CD14-positive monocyte (primary cell): ENCODE results near the gene MINPP1. TPM values are rescaled to one million over a fixed set of nuclear protein-coding genes. Genes with fewer than 3 reads are reported as not detected.

Experiments used
- DNase-seq, 3 donors: peaks; one replicate each; pipeline ENCODE4 v3.0.0-alpha.2; 2011 to 2022
- H2AFZ ChIP-seq: 2 replicates; pipeline ENCODE4 v1.6.0; 2012; ENCODE audit warnings: mild to moderate bottlenecking, low read depth, low read length, inconsistent platforms; ENCODE audit not compliant: insufficient read depth, poor library complexity, severe bottlenecking
- H3K27ac ChIP-seq, 2 donors: 1 replicate in 1 of 2; 2 replicates in 1 of 2; pipeline ENCODE4 v1.5.1; 2012 to 2013; ENCODE audit warnings: low read length in 2 of 2, control low read depth in 1 of 2, inconsistent platforms in 1 of 2, low read depth in 1 of 2, mild to moderate bottlenecking in 1 of 2
- H3K27me3 ChIP-seq, 2 donors: one replicate each; pipeline versions ENCODE4 v1.6.0 to v1.6.1; 2011 to 2013; ENCODE audit warnings: low read length in 2 of 2; ENCODE audit not compliant: control insufficient read depth in 2 of 2, insufficient read depth in 2 of 2
- H3K36me3 ChIP-seq, 2 donors: replicated peaks in 1 of 2; 1 replicate in 1 of 2; 2 replicates in 1 of 2; pipeline versions ENCODE4 v1.5.1 to v1.6.1; 2012 to 2013; ENCODE audit warnings: low read length in 2 of 2, control low read depth in 1 of 2, inconsistent platforms in 1 of 2, mild to moderate bottlenecking in 1 of 2; ENCODE audit not compliant: insufficient read depth in 2 of 2, control insufficient read depth in 1 of 2
- H3K4me1 ChIP-seq, 2 donors: 1 replicate in 1 of 2; 2 replicates in 1 of 2; pipeline versions ENCODE4 v1.5.1 to v1.6.1; 2012 to 2013; ENCODE audit warnings: low read length in 2 of 2, control low read depth in 1 of 2, inconsistent platforms in 1 of 2, mild to moderate bottlenecking in 1 of 2, moderate library complexity in 1 of 2; ENCODE audit not compliant: insufficient read depth in 2 of 2, control insufficient read depth in 1 of 2
- H3K4me2 ChIP-seq: replicated peaks from 2 replicates; pipeline ENCODE3; 2012; ENCODE audit warnings: low read length, moderate library complexity, mild to moderate bottlenecking; ENCODE audit not compliant: poor library complexity, severe bottlenecking; ENCODE audit errors: extremely low read depth
- H3K4me3 ChIP-seq, 3 experiments: fragments of 200-600 bp in 1 of 3; sonication (generic) in 1 of 3; replicated peaks in 1 of 3; 1 replicate in 2 of 3; 2 replicates in 1 of 3; pipeline ENCODE4 v1.5.1; 2011 to 2013; ENCODE audit warnings: low read length in 3 of 3, mild to moderate bottlenecking in 3 of 3, control low read depth in 2 of 3, low read depth in 2 of 3, inconsistent platforms in 1 of 3, moderate library complexity in 1 of 3
- H3K79me2 ChIP-seq: 2 replicates; pipeline ENCODE4 v1.6.0; 2012; ENCODE audit warnings: mild to moderate bottlenecking, control low read depth, inconsistent platforms, low read length, moderate library complexity; ENCODE audit not compliant: insufficient read depth
- H3K9ac ChIP-seq: 2 replicates; pipeline ENCODE4 v1.6.0; 2017; ENCODE audit warnings: low read length, mild to moderate bottlenecking; ENCODE audit not compliant: insufficient read depth, poor library complexity, severe bottlenecking
- H3K9me3 ChIP-seq, 2 donors: replicated peaks in 1 of 2; 1 replicate in 1 of 2; 2 replicates in 1 of 2; pipeline versions ENCODE4 v1.5.1 to v1.6.1; 2012 to 2013; ENCODE audit warnings: low read length in 2 of 2, control low read depth in 1 of 2; ENCODE audit not compliant: control insufficient read depth in 1 of 2, insufficient read depth in 1 of 2
- H4K20me1 ChIP-seq: 2 replicates; pipeline ENCODE4 v1.6.0; 2012; ENCODE audit warnings: mild to moderate bottlenecking, low read length, control low read depth, moderate library complexity; ENCODE audit not compliant: insufficient read depth
- H3K27ac Mint-ChIP-seq, 7 donors: one replicate each; pipeline ENCODE4 v1.8.0; 2020; ENCODE audit warnings: mild to moderate bottlenecking in 7 of 7, mixed read lengths in 7 of 7, moderate library complexity in 6 of 7, inconsistent platforms in 2 of 7
- H3K27me3 Mint-ChIP-seq, 3 donors: one replicate each; pipeline ENCODE4 v1.8.0; 2021 to 2022; ENCODE audit warnings: low read depth in 3 of 3, mild to moderate bottlenecking in 3 of 3, mixed read lengths in 3 of 3, moderate library complexity in 3 of 3, inconsistent platforms in 1 of 3
- H3K36me3 Mint-ChIP-seq, 2 donors: one replicate each; pipeline ENCODE4 v1.8.0; 2020; ENCODE audit warnings: mixed read lengths in 2 of 2, inconsistent platforms in 1 of 2, mild to moderate bottlenecking in 1 of 2
- H3K4me1 Mint-ChIP-seq: one replicate; pipeline ENCODE4 v1.8.0; 2020; ENCODE audit warnings: mild to moderate bottlenecking, mixed read lengths
- H3K4me3 Mint-ChIP-seq, 2 donors: one replicate each; pipeline ENCODE4 v1.8.0; 2020; ENCODE audit warnings: mild to moderate bottlenecking in 2 of 2, mixed read lengths in 2 of 2, moderate library complexity in 1 of 2
- H3K9me3 Mint-ChIP-seq, 7 donors: one replicate each; pipeline ENCODE4 v1.8.0; 2020 to 2022; ENCODE audit warnings: mixed read lengths in 7 of 7, mild to moderate bottlenecking in 6 of 7, moderate library complexity in 6 of 7, inconsistent platforms in 2 of 7
- CTCF ChIP-seq: fragments of 200-600 bp; IDR thresholded peaks from one replicate; pipeline ENCODE4 v1.8.0; 2022; ENCODE audit warnings: antibody characterized with exemption, mild to moderate bottlenecking
- WGBS: methylation state at CpG from one replicate; pipeline ENCODE4 v1.1.5; 2013; ENCODE audit warnings: missing lambda C conversion rate; ENCODE audit not compliant: insufficient coverage; 5-methylcytosine and 5-hydroxymethylcytosine counted together
- intact Hi-C, 2 donors: fragments of 100-400 bp; cut with micrococcal nuclease; formaldehyde crosslinking; loops; one replicate each; pipeline versions ENCODE4 v1.15.0 to v1.15.1; 2023
- polyA plus RNA-seq, 3 donors: library from polyadenylated mRNA; depleted of rRNA in 1 of 3; unstranded in 2 of 3; stranded (reverse) in 1 of 3; fragments of 300-500 nt in 2 of 3; fragments of >200 nt in 1 of 3; fragmentation: Illumina TruSeq in 2 of 3; gene quantifications; 1 replicate in 2 of 3; 2 replicates in 1 of 3; pipeline ENCODE4 v1.2.3, GENCODE V29; 2012 to 2021

MINPP1 gene
- polyA plus RNA-seq, 3 donors = 1.7 to 9.7 (median 9.0) TPM

- H3K36me3 Mint-ChIP-seq = peaks cover 45 to 54% of the 10 kb centered on the region in 2 donors
Measured at GRCh38 chr10:87518937-87519336, 14.2 kb downstream of the MINPP1 start.

GRCh38 chr10:87519582-87519981 is 14.9 kb downstream of the MINPP1 start:
- peaks cover 42 to 48% of the 10 kb centered on the region in 2 donors for H3K36me3 Mint-ChIP-seq
- H3K27me3 Mint-ChIP-seq = peaks cover 0 to 2% (median 0%) of the 10 kb centered on the region in 3 donors
- H3K9me3 ChIP-seq = no peaks in the 10 kb centered on the region
- no peak for DNase-seq
- H3K4me1 Mint-ChIP-seq = no peaks in the 10 kb centered on the region
- no peaks in the 10 kb centered on the region for H3K79me2 ChIP-seq
- no peak for TF ChIP-seq CTCF
- intact Hi-C loops = no loop called here
- H3K4me3 ChIP-seq = no peak overlapping the region
- H3K27ac Mint-ChIP-seq = no peak overlapping the region
- H3K4me2 ChIP-seq = no peak overlapping the region
- H3K4me1 ChIP-seq = no peaks in the 10 kb centered on the region
- no peaks in the 10 kb centered on the region for H4K20me1 ChIP-seq
- H3K27ac ChIP-seq = no peak overlapping the region
- H3K9me3 Mint-ChIP-seq = no peaks in the 10 kb centered on the region
- WGBS = no CpG with 5 or more reads among the region's 2 CpGs
- H3K36me3 ChIP-seq = peaks cover 12 to 47% of the 10 kb centered on the region in 2 donors
- no peaks in the 10 kb centered on the region for H3K27me3 ChIP-seq
- no peak overlapping the region for H2AFZ ChIP-seq
- H3K9ac ChIP-seq = no peak overlapping the region
- no peak overlapping the region for H3K4me3 Mint-ChIP-seq

More at GRCh38 chr10:87518937-87519336, 14.2 kb downstream of the MINPP1 start:
- no peaks in the 10 kb centered on the region for H3K9me3 Mint-ChIP-seq
- no peak for TF ChIP-seq CTCF
- intact Hi-C loops = no loop called here
- no peak overlapping the region for H3K4me2 ChIP-seq
- H2AFZ ChIP-seq = no peak overlapping the region
- H3K36me3 ChIP-seq = peaks cover 19 to 54% of the 10 kb centered on the region in 2 donors
- DNase-seq = no peak
- no peak overlapping the region for H3K9ac ChIP-seq
- no peaks in the 10 kb centered on the region for H3K27me3 ChIP-seq
- no peak overlapping the region for H3K27ac Mint-ChIP-seq
- H3K27ac ChIP-seq = no peak overlapping the region
- H4K20me1 ChIP-seq = no peaks in the 10 kb centered on the region
- H3K27me3 Mint-ChIP-seq = peaks cover 0 to 2% (median 0%) of the 10 kb centered on the region in 3 donors
- H3K4me1 Mint-ChIP-seq = no peaks in the 10 kb centered on the region
- no peaks in the 10 kb centered on the region for H3K79me2 ChIP-seq
- H3K4me3 Mint-ChIP-seq = no peak overlapping the region
- H3K4me1 ChIP-seq = no peaks in the 10 kb centered on the region
- H3K9me3 ChIP-seq = no peaks in the 10 kb centered on the region
- WGBS = 100% methylated on average over 2 of the region's 3 CpGs
- no peak overlapping the region for H3K4me3 ChIP-seq
